HepG2 (cell line): ENCODE data around the gene EARS2. TPM values are rescaled to one million over a fixed set of nuclear protein-coding genes. Genes with fewer than 3 reads are reported as not detected.
A peak's percentile ranks its signal among the peaks of the same experiment; 100 is the strongest.

Source experiments
- ATAC-seq: fragments of 200-7000 bp; cut with Tn5 transposase; 3 replicates; pipeline ENCODE4 v1.9.1; 2020; ENCODE audit warnings: mild to moderate bottlenecking, moderate library complexity
- BruUV-seq: library from RNA; stranded (reverse); fragments of 400-500 nt; replicated peaks from 2 replicates; lab custom pipeline; 2021; lab: Mats Ljungman, UMichigan
- CTCF ChIA-PET: fragments of 300-600 bp; formaldehyde crosslinking; extraction: SDS; loops from one replicate; lab custom pipeline; 2021; ENCODE audit warnings: low total read pairs, inconsistent platforms, low intra/inter-chr PET ratio; lab: Yijun Ruan, JAX
- POLR2A ChIA-PET: fragments of 350-600 bp; sonication (Branson Sonifier 250); formaldehyde crosslinking; loops from one replicate; lab custom pipeline; 2020; ENCODE audit warnings: antibody characterized with exemption, inconsistent platforms; lab: Yijun Ruan, JAX
- DNase-seq: peaks from one replicate; pipeline ENCODE4 v3.0.0-alpha.2; 2015; ENCODE audit warnings: low spot score
- FAIRE-seq: peaks from 3 replicates; lab custom pipeline; 2011; peaks lifted over from hg19 to GRCh38; lab: Jason Lieb, UNC
- H2AFZ ChIP-seq: one replicate; pipeline ENCODE4 v1.6.1; 2011; ENCODE audit warnings: low read length, inconsistent platforms
- H3K27ac ChIP-seq: fragments of 300-600 bp; 3 replicates; pipeline ENCODE4 v1.8.0; 2011; ENCODE audit warnings: mixed run types, mild to moderate bottlenecking, mixed read lengths, low read length, inconsistent platforms; ENCODE audit not compliant: insufficient read depth; ENCODE audit errors: extremely low read length
- H3K27me3 ChIP-seq, 2 experiments: fragments of 200-600 bp in 1 of 2; 2 replicates in 1 of 2; 3 replicates in 1 of 2; pipeline versions ENCODE4 v1.6.0 to v1.8.0; 2011; ENCODE audit warnings: low read length in 2 of 2, mild to moderate bottlenecking in 2 of 2, moderate library complexity in 2 of 2, inconsistent platforms in 1 of 2; ENCODE audit not compliant: insufficient read depth in 2 of 2, control insufficient read depth in 1 of 2
- H3K36me3 ChIP-seq, 2 experiments: fragments of 200-600 bp in 1 of 2; replicated peaks in 1 of 2; 2 replicates in 1 of 2; 3 replicates in 1 of 2; pipeline versions ENCODE4 v1.5.1 to v1.8.0; 2011; ENCODE audit warnings: low read length in 2 of 2, inconsistent platforms in 1 of 2; ENCODE audit not compliant: insufficient read depth in 2 of 2, control insufficient read depth in 1 of 2
- H3K4me1 ChIP-seq: 2 replicates; pipeline ENCODE4 v1.5.1; 2012; ENCODE audit warnings: low read length, inconsistent platforms; ENCODE audit not compliant: insufficient read depth
- H3K4me2 ChIP-seq: 2 replicates; pipeline ENCODE4 v1.6.0; 2011; ENCODE audit warnings: low read depth, low read length, inconsistent platforms
- H3K4me3 ChIP-seq, 3 experiments: fragments of 200-600 bp in 1 of 3; sonication (generic), shearing (Covaris generic) in 1 of 3; replicated peaks in 1 of 3; 2 replicates each; pipeline ENCODE4 v1.5.1; 2011 to 2016; ENCODE audit warnings: low read length in 3 of 3, inconsistent platforms in 2 of 3, low read depth in 2 of 3, mild to moderate bottlenecking in 2 of 3, control low read depth in 1 of 3, mixed read lengths in 1 of 3; ENCODE audit not compliant: insufficient read depth in 1 of 3
- H3K79me2 ChIP-seq: one replicate; pipeline ENCODE4 v1.6.1; 2011; ENCODE audit warnings: low read length, inconsistent platforms; ENCODE audit not compliant: insufficient read depth
- H3K9ac ChIP-seq: 2 replicates; pipeline ENCODE4 v1.6.0; 2011; ENCODE audit warnings: mild to moderate bottlenecking, low read depth, low read length, inconsistent platforms; ENCODE audit not compliant: insufficient read depth
- H3K9me3 ChIP-seq: 2 replicates; pipeline ENCODE4 v1.5.1; 2012; ENCODE audit warnings: mild to moderate bottlenecking, low read length
- H4K20me1 ChIP-seq: 2 replicates; pipeline ENCODE4 v1.6.0; 2011; ENCODE audit warnings: inconsistent platforms, mild to moderate bottlenecking, low read length, moderate library complexity; ENCODE audit not compliant: insufficient read depth
- AGO2 ChIP-seq: fragments of 200-400 bp; formaldehyde crosslinking; optimal IDR thresholded peaks from 2 replicates; pipeline ENCODE3; 2017; ENCODE audit warnings: mild to moderate bottlenecking, low read depth, low read length, moderate library complexity
- CENPT ChIP-seq: sonication (generic); formaldehyde crosslinking; IDR thresholded peaks from 2 replicates; pipeline ENCODE4 v1.8.0; 2022; ENCODE audit warnings: low read depth, mild to moderate bottlenecking, moderate library complexity, missing genetic modification reagents
- PHF20 ChIP-seq: sonication (generic); formaldehyde crosslinking; IDR thresholded peaks from 2 replicates; pipeline ENCODE4 v1.5.0; 2020; ENCODE audit warnings: mild to moderate bottlenecking, missing genetic modification reagents
- RERE ChIP-seq: IDR thresholded peaks from 2 replicates; pipeline ENCODE4 v1.6.1; 2016; ENCODE audit warnings: low read depth, missing genetic modification reagents, missing compliant biosample characterization
- SRSF1 ChIP-seq: fragments of 200-400 bp; formaldehyde crosslinking; optimal IDR thresholded peaks from 2 replicates; pipeline ENCODE3; 2017; ENCODE audit warnings: mild to moderate bottlenecking, low read depth, low read length, moderate library complexity
- TAF1 ChIP-seq: sonication (generic); formaldehyde crosslinking; IDR thresholded peaks from 2 replicates; pipeline ENCODE4 v1.4.0; 2020; ENCODE audit warnings: missing genetic modification reagents
- WGBS: methylation state at CpG from one replicate; pipeline ENCODE4 v1.1.6; 2017; ENCODE audit warnings: low lambda C conversion rate; 5-methylcytosine and 5-hydroxymethylcytosine counted together
- in situ Hi-C: cut with HindIII; loops from 2 replicates; pipeline ENCODE4 v1.10.0; 2017; ENCODE audit warnings: low pct_unique_long_range_greater_than_20kb; ENCODE audit not compliant: extremely low pct_ligation_motif_present
- intact Hi-C: fragments of 100-400 bp; cut with micrococcal nuclease; formaldehyde crosslinking; loops from one replicate; pipeline ENCODE4 v1.10.0; 2022; ENCODE audit not compliant: unreplicated experiment
- polyA plus RNA-seq, 8 experiments: library from polyadenylated mRNA; depleted of rRNA in 3 of 8; stranded (reverse) in 7 of 8; unstranded in 1 of 8; fragments of >200 nt; fragmentation: Illumina TruSeq in 4 of 8; extraction: Trizol in 4 of 8; gene quantifications; 2 replicates each; pipeline versions ENCODE4 v1.2.1 to v1.2.3, GENCODE V29; 2011 to 2016; ENCODE audit warnings: low read depth in 4 of 8, missing spikeins in 1 of 8, mixed read lengths in 1 of 8; ENCODE audit not compliant: insufficient read depth in 1 of 8
- total RNA-seq, 5 experiments: library from RNA; depleted of rRNA; stranded (reverse); fragments of >200 nt; fragmentation: Illumina TruSeq; extraction: Trizol; gene quantifications; 2 replicates each; pipeline ENCODE4 v1.2.3, GENCODE V29; 2016; ENCODE audit warnings: low read depth in 1 of 5
- TF ChIP-seq, protein P1 (sequence below), 2 experiments: sonication (generic) in 1 of 2; formaldehyde crosslinking in 1 of 2; IDR thresholded peaks; 2 replicates each; pipeline versions ENCODE4 v1.4.0 to v1.6.1; 2016 to 2020; ENCODE audit warnings: borderline replicate concordance in 1 of 2, low read depth in 1 of 2, mild to moderate bottlenecking in 1 of 2, missing genetic modification reagents in 1 of 2

EARS2 gene
- total and polyA plus RNA-seq, 2 of the 13 experiments (the other 11 are each of a cell fraction or from before 2014, with no cell fraction given): 49.4 to 80.4 TPM

DNA sequence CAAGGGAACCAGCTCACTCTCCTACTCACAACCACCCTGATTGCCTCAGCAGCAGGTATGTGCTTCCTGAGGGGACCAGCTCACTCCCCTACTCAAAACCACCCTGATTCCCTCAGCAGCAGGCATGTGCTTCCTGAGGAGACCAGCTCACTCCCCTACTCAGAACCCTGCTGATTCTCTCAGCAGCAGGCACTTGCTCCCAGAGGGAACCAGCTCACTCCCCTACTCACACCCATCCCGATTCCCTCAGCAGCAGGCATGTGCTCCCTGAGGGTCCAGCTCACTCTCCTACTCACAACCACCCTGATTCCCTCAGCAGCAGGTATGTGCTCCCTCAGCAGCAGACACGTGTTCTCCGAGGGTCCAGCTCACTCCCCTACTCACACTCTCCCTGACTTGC lies 78.0 kb downstream of the EARS2 start:
- Histone ChIP-seq H3K27ac (no peak overlapping the region), H3K4me3 (no peak overlapping the region), H3K4me1 (no peaks in the 10 kb centered on the region), H4K20me1 (no peaks in the 10 kb centered on the region), H3K9me3 (no peaks in the 10 kb centered on the region), H3K79me2 (no peaks in the 10 kb centered on the region), H3K27me3 (no peaks in the 10 kb centered on the region; a peak in 1 of 5 replicates), H3K4me2 (no peak overlapping the region), H3K36me3 (peaks cover 65 to 94% of the 10 kb centered on the region in 2 experiments), H3K9ac (no peak overlapping the region), H2AFZ (no peak overlapping the region)
- ChIA-PET POLR2A (no interaction called here), CTCF (no interaction called here)
- in situ Hi-C loops: no loop called here
- no peak for FAIRE-seq
- 97% methylated on average over 3 of the region's 3 CpGs for WGBS
- no TSS peak for BruUV-seq
- no peak for TF ChIP-seq SRSF1
- TF ChIP-seq, protein P1, sequence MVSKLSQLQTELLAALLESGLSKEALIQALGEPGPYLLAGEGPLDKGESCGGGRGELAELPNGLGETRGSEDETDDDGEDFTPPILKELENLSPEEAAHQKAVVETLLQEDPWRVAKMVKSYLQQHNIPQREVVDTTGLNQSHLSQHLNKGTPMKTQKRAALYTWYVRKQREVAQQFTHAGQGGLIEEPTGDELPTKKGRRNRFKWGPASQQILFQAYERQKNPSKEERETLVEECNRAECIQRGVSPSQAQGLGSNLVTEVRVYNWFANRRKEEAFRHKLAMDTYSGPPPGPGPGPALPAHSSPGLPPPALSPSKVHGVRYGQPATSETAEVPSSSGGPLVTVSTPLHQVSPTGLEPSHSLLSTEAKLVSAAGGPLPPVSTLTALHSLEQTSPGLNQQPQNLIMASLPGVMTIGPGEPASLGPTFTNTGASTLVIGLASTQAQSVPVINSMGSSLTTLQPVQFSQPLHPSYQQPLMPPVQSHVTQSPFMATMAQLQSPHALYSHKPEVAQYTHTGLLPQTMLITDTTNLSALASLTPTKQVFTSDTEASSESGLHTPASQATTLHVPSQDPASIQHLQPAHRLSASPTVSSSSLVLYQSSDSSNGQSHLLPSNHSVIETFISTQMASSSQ (IDR thresholded peaks at IDR 0.05; ENCODE audit: low read depth): no peak
- TF ChIP-seq, protein P1 (CRISPR knock-in tag; IDR thresholded peaks at IDR 0.05; ENCODE audit: borderline replicate concordance): no peak
- intact Hi-C loops: no loop called here
- no peak for ATAC-seq
- no peak for DNase-seq

GRCh38 chr16:23478566-23478965 lies 78.6 kb downstream of the EARS2 start:
- no peak overlapping the region for H2AFZ ChIP-seq
- ATAC-seq: peak; percentile 37
- H3K27me3 ChIP-seq: no peaks in the 10 kb centered on the region; a peak in 1 of 5 replicates
- BruUV-seq: no TSS peak
- POLR2A ChIA-PET: no interaction called here
- in situ Hi-C loops: no loop called here
- intact Hi-C loops: no loop called here
- H4K20me1 ChIP-seq: no peaks in the 10 kb centered on the region
- H3K79me2 ChIP-seq: no peaks in the 10 kb centered on the region
- no peak overlapping the region for H3K27ac ChIP-seq
- DNase-seq: no peak
- 100% methylated on average over 3 of the region's 3 CpGs for WGBS
- no peak overlapping the region for H3K4me3 ChIP-seq
- no peak overlapping the region for H3K4me2 ChIP-seq
- H3K4me1 ChIP-seq: no peaks in the 10 kb centered on the region
- peaks cover 68 to 95% of the 10 kb centered on the region in 2 experiments for H3K36me3 ChIP-seq
- CTCF ChIA-PET: no interaction called here
- no peaks in the 10 kb centered on the region for H3K9me3 ChIP-seq
- no peak for FAIRE-seq
- no peak overlapping the region for H3K9ac ChIP-seq
- no peak for TF ChIP-seq CENPT (CRISPR knock-in tag)
- TF ChIP-seq TAF1: 0 out of 2 replicates have a peak, but pooled peaks have one; percentile 9
- TF ChIP-seq RERE (CRISPR knock-in tag): no peak
- TF ChIP-seq AGO2: no peak
- TF ChIP-seq PHF20 (CRISPR knock-in tag): no peak
